ENCODE results near the gene BLM.

DNA sequence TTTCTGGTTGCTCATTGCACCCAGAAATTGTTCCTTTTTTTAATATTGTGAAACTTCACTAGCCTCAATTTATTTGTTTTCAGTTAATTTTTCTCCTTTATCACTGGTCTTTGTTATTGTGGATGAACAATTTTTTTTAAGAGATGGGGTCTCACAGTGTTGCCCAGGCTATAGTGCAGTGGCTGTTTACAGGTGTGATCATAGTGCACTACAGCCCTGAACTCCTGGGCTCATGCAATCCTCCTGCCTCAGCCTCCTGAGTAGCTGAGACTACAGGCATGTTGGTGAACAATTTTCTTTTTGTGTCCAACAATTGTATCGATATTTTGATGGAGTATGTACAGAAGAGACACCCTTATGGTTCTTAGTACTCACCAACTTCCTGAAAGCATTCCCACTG lies 26.3 kb downstream of the BLM start:
- TF ChIP-seq, protein P1, sequence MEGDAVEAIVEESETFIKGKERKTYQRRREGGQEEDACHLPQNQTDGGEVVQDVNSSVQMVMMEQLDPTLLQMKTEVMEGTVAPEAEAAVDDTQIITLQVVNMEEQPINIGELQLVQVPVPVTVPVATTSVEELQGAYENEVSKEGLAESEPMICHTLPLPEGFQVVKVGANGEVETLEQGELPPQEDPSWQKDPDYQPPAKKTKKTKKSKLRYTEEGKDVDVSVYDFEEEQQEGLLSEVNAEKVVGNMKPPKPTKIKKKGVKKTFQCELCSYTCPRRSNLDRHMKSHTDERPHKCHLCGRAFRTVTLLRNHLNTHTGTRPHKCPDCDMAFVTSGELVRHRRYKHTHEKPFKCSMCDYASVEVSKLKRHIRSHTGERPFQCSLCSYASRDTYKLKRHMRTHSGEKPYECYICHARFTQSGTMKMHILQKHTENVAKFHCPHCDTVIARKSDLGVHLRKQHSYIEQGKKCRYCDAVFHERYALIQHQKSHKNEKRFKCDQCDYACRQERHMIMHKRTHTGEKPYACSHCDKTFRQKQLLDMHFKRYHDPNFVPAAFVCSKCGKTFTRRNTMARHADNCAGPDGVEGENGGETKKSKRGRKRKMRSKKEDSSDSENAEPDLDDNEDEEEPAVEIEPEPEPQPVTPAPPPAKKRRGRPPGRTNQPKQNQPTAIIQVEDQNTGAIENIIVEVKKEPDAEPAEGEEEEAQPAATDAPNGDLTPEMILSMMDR (conservative IDR thresholded peaks at IDR 0.05; ENCODE audit: low read depth, low read length) = no peak
- TF ChIP-seq BHLHE40 (IDR thresholded peaks at IDR 0.05; ENCODE audit: low read depth, low read length) = no peak
- no peak for TF ChIP-seq FOS (IDR thresholded peaks at IDR 0.05; ENCODE audit: low read depth, low read length)
- TF ChIP-seq RFX5 (IDR thresholded peaks at IDR 0.05; ENCODE audit: low read depth, low read length) = no peak
